ENCODE data around the gene PNMT.

PNMT gene

DNA sequence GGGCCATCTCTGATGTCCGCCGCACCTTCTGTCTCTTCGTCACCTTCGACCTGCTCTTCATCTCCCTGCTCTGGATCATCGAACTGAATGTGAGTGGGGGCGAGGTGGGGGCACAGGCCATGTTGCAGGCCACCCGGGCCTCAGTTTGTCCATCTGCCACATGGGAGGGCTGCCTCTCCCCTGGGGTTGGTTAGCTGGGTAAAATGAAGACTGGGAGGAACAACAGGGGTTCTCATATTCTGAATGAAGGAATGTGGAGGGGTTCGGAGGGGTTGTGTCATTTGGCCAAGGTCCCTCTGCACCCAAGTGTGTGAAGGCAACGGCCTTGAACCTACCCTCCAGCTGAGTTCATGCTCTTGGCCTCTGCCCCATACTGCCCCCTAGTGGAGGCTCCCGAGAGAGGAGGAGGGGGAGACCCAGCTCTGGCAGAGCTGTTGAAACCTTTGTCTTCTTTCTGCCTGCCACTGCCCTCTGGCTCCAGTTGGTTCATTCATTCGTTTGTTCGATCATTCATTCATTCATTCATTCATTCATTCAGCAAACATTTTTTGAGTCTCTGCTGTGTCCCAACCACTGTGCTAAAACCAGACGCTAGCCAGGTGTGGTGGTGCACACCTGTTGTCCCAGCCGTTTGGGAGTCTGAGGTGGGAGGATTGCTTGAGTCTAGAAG, 14.5 kb upstream of the PNMT start:
- peak; percentile 54 for DNase-seq

GRCh38 chr17:39655105-39655504, 13.1 kb upstream of the PNMT start:
- DNase-seq, result no peak

GRCh38 chr17:39658346-39658745, 9.9 kb upstream of the PNMT start:
- no peak for DNase-seq

GRCh38 chr17:39658760-39659159, 9.5 kb upstream of the PNMT start:
- DNase-seq, result no peak

GRCh38 chr17:39659279-39660010, 8.8 kb upstream of the PNMT start:
- no peak for DNase-seq

DNA sequence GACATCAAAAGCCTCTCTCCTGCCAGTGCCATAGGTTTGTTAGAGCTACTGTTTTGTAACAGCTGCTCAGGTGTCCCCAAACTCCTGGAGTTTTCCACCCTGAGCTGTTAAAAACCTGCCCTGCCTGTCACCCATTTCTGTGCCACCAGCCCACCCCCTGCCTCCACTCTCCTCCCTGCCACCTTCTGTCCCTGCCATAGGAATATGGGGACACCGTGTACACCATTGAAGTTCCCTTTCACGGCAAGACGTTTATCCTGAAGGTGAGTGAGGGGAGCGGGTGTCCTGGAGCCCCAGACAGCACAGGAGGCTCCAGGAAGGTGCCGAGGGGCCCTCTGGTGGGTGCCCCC, 8.3 kb upstream of the PNMT start:
- no peak for DNase-seq

DNA sequence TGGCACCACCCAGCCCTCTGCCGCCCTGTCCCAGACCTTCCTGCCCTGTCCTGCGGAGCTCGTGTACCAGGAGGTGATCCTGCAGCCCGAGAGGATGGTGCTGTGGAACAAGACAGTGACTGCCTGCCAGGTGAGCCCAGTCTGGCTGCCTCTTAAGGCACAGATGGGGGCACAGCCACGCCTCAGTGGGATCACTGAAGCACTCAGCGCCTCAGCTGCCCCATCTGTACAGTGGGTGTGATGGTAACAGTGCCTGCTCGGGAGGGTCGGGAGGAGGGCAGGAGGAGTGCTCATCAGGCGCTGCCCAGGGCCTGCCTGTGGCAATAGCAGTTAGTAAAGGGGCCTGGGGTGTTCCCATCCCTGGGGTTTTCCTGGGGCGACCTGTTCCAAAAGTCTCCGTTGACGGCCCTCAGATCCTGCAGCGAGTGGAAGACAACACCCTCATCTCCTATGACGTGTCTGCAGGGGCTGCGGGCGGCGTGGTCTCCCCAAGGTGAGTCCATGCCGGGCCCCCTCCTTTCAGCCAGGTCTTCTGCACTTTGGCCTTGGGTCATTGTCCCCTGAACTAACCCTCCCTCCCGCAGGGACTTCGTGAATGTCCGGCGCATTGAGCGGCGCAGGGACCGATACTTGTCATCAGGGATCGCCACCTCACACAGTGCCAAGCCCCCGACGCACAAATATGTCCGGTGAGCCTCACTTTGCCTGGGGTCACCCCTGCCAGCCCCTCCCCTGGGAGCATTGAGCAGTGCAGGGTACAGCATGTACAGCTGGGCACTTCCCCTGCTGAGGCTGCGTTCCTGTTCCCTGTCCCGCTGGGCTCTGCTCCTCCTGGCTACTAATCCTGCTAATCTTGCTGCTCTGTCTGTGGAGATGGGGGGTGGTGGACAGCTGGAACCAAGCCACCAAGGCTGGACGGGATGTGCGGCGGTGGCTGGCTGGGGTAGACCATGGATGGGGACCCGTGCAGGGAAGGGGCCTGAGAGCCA, 7.6 kb upstream of the PNMT start:
- DNase-seq, result no peak

- DNase-seq, result no peak
Observed at GRCh38 chr17:39661744-39662541, 6.3 kb upstream of the PNMT start.

DNA sequence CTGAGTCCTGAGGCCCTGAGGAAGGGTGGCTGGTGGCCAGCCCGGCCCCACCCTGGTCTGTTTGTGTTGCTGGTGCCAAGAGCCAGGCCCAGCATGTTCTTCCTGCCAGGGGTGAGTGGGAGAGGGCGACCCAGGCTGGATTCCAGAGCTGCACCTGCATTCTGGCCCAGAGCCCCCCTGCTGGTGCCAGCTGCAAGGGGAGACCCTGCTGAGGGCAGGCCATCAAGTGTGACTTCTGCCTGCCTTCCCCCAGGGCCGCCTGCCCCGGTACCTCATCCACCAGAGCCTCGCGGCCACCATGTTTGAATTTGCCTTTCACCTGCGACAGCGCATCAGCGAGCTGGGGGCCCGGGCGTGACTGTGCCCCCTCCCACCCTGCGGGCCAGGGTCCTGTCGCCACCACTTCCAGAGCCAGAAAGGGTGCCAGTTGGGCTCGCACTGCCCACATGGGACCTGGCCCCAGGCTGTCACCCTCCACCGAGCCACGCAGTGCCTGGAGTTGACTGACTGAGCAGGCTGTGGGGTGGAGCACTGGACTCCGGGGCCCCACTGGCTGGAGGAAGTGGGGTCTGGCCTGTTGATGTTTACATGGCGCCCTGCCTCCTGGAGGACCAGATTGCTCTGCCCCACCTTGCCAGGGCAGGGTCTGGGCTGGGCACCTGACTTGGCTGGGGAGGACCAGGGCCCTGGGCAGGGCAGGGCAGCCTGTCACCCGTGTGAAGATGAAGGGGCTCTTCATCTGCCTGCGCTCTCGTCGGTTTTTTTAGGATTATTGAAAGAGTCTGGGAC, 5.5 kb upstream of the PNMT start:
- no peak for DNase-seq

GRCh38 chr17:39663340-39663687, 4.9 kb upstream of the PNMT start:
- DNase-seq, result no peak

DNA sequence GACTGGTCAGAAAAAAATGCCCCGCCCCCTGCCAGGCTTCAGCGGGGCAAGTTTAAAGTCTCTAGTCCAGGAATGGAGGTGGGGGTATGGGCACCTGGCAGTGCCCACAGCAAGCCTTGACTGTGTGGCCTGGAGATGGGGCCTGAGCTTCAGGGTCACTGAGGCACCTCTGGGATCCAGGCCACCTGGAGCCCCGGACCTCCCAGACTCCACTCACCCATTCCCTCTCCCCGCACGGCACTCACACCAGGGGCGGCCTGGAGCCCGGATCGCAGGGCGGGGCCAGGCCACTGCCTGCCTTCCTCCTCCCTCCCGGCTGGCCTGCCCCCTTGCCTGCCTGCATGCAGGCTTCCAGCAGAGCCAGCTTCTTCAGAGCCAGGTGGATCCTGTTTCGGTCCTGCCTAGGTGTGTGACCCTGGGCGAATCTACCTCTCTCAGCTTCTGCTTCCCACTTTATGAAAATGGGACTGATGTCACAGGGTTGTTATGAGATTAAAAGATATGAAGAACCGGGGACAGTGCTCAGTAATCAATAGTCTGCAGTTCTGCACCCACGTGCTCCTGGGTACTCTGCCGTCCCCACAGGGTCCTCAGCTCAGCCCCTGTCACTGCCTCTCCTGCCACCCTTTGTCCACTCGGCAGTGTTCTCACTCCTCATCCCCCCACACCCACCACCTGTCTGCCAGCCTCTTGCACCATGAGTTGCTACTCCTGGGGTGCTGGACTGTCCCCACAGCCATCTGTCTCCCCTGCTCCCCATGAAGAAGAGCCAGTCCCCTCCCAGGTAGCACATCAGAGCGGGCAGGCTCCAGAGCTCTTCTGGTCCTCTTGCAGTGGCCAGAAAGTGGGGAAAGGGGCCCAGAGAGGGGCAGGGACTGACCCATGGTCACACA, 4.3 kb upstream of the PNMT start:
- no peak for DNase-seq

- DNase-seq, result no peak
Observed at GRCh38 chr17:39664581-39665561, 3.4 kb upstream of the PNMT start, which contains the start of gene TCAP. Gene TCAP (plus strand): TSS chr17:39665349. CDS start chr17:39665360, 11 bp downstream.

GRCh38 chr17:39665642-39666224, 2.5 kb upstream of the PNMT start:
- peak; percentile 25 for DNase-seq

GRCh38 chr17:39666231-39666600, 2.0 kb upstream of the PNMT start:
- DNase-seq, result no peak

- DNase-seq, result no peak
Observed at GRCh38 chr17:39666601-39667261, 1.5 kb upstream of the PNMT start.

DNA sequence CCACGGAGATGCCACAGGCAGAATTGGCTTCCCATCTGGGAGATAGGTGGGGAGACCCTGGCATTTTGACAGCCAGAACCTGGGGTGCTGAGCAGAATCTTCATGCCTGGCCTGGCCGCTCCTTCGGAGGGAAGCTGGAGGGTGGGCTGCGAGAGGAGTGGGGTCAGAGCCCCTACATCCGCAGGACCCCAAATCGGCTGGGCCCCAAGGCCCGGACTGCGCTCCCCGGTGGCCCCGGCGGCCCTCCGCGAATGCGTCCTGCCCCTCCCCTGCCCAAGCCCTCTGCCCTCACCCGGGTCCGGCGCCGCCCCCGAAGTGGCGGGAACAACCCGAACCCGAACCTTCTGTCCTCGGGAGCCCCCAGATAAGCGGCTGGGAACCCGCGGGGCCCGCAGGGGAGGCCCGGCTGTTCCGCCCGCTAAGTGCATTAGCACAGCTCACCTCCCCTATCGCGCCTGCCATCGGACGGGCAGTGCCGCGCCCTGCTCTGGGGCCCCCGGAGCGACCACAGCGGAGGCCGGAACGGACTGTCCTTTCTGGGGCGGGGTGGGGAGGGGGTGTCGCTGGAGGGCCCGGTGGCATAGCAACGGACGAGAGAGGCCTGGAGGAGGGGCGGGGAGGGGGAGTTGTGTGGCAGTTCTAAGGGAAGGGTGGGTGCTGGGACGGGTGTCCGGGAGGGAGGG, 850 bp upstream of the PNMT start:
- DNase-seq, result no peak

DNA sequence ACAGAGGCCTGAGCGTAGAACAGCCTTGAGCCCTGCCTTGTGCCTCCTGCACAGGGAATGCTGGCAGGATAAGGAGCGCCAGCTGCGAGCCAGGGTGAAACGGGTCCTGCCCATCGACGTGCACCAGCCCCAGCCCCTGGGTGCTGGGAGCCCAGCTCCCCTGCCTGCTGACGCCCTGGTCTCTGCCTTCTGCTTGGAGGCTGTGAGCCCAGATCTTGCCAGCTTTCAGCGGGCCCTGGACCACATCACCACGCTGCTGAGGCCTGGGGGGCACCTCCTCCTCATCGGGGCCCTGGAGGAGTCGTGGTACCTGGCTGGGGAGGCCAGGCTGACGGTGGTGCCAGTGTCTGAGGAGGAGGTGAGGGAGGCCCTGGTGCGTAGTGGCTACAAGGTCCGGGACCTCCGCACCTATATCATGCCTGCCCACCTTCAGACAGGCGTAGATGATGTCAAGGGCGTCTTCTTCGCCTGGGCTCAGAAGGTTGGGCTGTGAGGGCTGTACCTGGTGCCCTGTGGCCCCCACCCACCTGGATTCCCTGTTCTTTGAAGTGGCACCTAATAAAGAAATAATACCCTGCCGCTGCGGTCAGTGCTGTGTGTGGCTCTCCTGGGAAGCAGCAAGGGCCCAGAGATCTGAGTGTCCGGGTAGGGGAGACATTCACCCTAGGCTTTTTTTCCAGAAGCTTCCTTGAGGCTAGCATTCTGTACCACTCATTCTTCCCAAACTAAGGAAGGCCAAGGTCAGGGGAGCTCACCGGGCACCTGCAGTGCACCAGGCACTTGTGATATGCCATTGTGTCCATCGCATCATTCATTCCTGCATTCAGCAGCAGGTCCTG, 1.9 kb downstream of the PNMT start:
- DNase-seq, result no peak
